ENCODE results near the gene SYT1. TPM values are rescaled to one million over a fixed set of nuclear protein-coding genes. Genes with fewer than 3 reads are reported as not detected.

Gene SYT1
- total RNA-seq, 1 donor from 2014 or later = 0.59 TPM

- no peak overlapping the region for H3K4me3 Mint-ChIP-seq (ENCODE audit: unreplicated experiment)
- H3K4me1 Mint-ChIP-seq (ENCODE audit: unreplicated experiment) = peaks cover 43% of the 10 kb centered on the region
- no peaks in the 10 kb centered on the region for H3K36me3 Mint-ChIP-seq (ENCODE audit: unreplicated experiment)
- no peaks in the 10 kb centered on the region for H3K27me3 Mint-ChIP-seq (ENCODE audit: unreplicated experiment)
- H3K27ac Mint-ChIP-seq (ENCODE audit: unreplicated experiment) = peak overlapping the region; percentile 94
- H3K9me3 Mint-ChIP-seq (ENCODE audit: unreplicated experiment) = no peaks in the 10 kb centered on the region
- DNase-seq (ENCODE audit: extremely low spot score, unreplicated experiment) = no peak
- TF ChIP-seq CTCF (IDR thresholded peaks at IDR 0.05) = no peak
Measured at GRCh38 chr12:79452906-79453305, 588.3 kb downstream of the SYT1 start.

DNA sequence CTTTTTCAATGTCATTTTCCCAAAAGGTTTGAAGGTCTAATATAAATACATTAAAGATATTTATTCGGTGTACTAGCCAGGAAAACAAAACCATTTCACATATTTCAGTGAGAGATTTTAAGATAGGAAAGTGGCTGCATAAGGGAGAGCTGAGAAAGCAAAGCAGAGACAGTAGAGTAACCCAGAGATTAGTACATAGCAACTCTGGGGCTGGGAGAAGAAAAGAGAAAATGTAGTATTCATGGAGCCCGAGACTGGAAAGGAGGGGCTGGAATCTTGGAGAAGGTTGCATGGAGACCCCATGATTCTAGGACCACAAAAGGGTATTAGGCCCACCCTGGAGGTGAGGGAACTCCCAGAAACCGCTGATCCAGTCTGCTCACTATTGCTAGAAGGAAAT, 589.2 kb downstream of the SYT1 start:
- H3K4me3 Mint-ChIP-seq (ENCODE audit: unreplicated experiment) = peak overlapping the region; percentile 55
- no peak for DNase-seq (ENCODE audit: extremely low spot score, unreplicated experiment)
- H3K27me3 Mint-ChIP-seq (ENCODE audit: unreplicated experiment) = no peaks in the 10 kb centered on the region
- H3K27ac Mint-ChIP-seq (ENCODE audit: unreplicated experiment) = peak overlapping the region; percentile 94
- no peaks in the 10 kb centered on the region for H3K9me3 Mint-ChIP-seq (ENCODE audit: unreplicated experiment)
- H3K4me1 Mint-ChIP-seq (ENCODE audit: unreplicated experiment) = peaks cover 43% of the 10 kb centered on the region
- TF ChIP-seq CTCF (IDR thresholded peaks at IDR 0.05) = no peak
- no peaks in the 10 kb centered on the region for H3K36me3 Mint-ChIP-seq (ENCODE audit: unreplicated experiment)

DNA sequence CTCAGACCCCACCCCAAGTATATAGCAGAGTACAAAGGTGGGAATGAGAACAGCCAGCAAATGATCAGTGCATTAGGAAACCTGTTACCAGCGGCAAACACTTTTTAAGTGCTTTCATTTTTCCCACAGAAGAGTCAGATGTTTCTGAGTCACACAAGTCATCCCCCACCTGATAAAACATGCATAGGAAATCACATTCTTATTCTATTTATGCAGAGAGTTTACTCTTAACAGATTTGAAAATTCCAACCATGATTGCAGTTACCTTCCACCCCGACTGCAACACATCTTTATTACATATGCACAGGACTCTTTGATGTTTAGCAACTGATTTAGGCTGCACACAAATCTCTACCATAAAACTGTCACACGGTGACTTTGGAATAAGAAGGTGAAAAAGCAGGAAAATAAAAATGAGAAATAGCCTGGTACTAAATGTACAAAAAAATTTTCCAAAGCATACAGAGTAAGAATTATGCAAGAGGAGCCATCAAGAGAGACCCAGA, 589.8 kb downstream of the SYT1 start:
- H3K9me3 Mint-ChIP-seq (ENCODE audit: unreplicated experiment) = no peaks in the 10 kb centered on the region
- DNase-seq (ENCODE audit: extremely low spot score, unreplicated experiment) = no peak
- peak overlapping the region; percentile 94 for H3K27ac Mint-ChIP-seq (ENCODE audit: unreplicated experiment)
- peak overlapping the region; percentile 55 for H3K4me3 Mint-ChIP-seq (ENCODE audit: unreplicated experiment)
- H3K27me3 Mint-ChIP-seq (ENCODE audit: unreplicated experiment) = no peaks in the 10 kb centered on the region
- H3K36me3 Mint-ChIP-seq (ENCODE audit: unreplicated experiment) = no peaks in the 10 kb centered on the region
- TF ChIP-seq CTCF (IDR thresholded peaks at IDR 0.05) = no peak
- peaks cover 43% of the 10 kb centered on the region for H3K4me1 Mint-ChIP-seq (ENCODE audit: unreplicated experiment)

GRCh38 chr12:79455286-79455685, 590.7 kb downstream of the SYT1 start:
- peak overlapping the region; percentile 94 for H3K27ac Mint-ChIP-seq (ENCODE audit: unreplicated experiment)
- no peak for TF ChIP-seq CTCF (IDR thresholded peaks at IDR 0.05)
- H3K36me3 Mint-ChIP-seq (ENCODE audit: unreplicated experiment) = no peaks in the 10 kb centered on the region
- H3K4me3 Mint-ChIP-seq (ENCODE audit: unreplicated experiment) = no peak overlapping the region
- DNase-seq (ENCODE audit: extremely low spot score, unreplicated experiment) = no peak
- H3K27me3 Mint-ChIP-seq (ENCODE audit: unreplicated experiment) = no peaks in the 10 kb centered on the region
- peaks cover 43% of the 10 kb centered on the region for H3K4me1 Mint-ChIP-seq (ENCODE audit: unreplicated experiment)
- no peaks in the 10 kb centered on the region for H3K9me3 Mint-ChIP-seq (ENCODE audit: unreplicated experiment)

GRCh38 chr12:79482323-79482722, 617.7 kb downstream of the SYT1 start:
- DNase-seq (ENCODE audit: extremely low spot score, unreplicated experiment) = no peak
- peaks cover 6% of the 10 kb centered on the region for H3K36me3 Mint-ChIP-seq (ENCODE audit: unreplicated experiment)
- H3K27me3 Mint-ChIP-seq (ENCODE audit: unreplicated experiment) = no peaks in the 10 kb centered on the region
- no peak for TF ChIP-seq CTCF (IDR thresholded peaks at IDR 0.05)
- H3K9me3 Mint-ChIP-seq (ENCODE audit: unreplicated experiment) = no peaks in the 10 kb centered on the region
- no peak overlapping the region for H3K27ac Mint-ChIP-seq (ENCODE audit: unreplicated experiment)
- no peak overlapping the region for H3K4me3 Mint-ChIP-seq (ENCODE audit: unreplicated experiment)
- H3K4me1 Mint-ChIP-seq (ENCODE audit: unreplicated experiment) = peaks cover 3% of the 10 kb centered on the region

Measured in osteocyte (in vitro differentiated cells).